ENCODE measurements around the gene GLYR1.

GLYR1 gene

DNA sequence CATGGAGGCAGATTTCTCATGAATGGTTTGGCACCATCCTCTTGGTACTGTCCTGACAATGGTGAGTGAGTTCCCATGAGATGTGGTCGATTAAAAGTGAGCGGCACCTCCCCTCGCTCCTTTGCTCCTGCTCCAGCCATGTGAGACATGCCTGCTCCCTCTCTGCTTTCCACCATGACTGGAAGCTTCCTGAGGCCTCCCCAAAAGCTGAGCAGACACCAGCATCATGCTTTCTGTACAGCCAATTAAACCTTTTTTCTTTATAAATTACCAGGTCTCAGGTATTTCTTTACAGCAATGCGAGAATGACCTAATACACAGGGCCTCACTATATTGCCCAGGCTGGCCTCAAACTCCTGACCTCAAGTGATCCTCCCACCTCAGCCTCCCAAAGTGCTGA is 92.2 kb downstream of the GLYR1 start:
- no peak for DNase-seq

GRCh38 chr16:4753227-4753626 is 93.9 kb downstream of the GLYR1 start:
- DNase-seq, result no peak

Data from CD4-positive, alpha-beta T cell treated with Interleukin-21 for 1 hour (primary cell).